Neural cell (in vitro differentiated cells): ENCODE data around the gene HOXD1.

ENCODE experiments used
- EZH2 ChIP-seq: fragments of 200-600, 300-800 bp; shearing (Covaris generic), sonication (generic); IDR thresholded peaks from 2 replicates; pipeline ENCODE4 v1.6.1; 2014; ENCODE audit warnings: antibody characterized with exemption, low read length, borderline replicate concordance, mild to moderate bottlenecking; ENCODE audit not compliant: insufficient read depth, poor library complexity, severe bottlenecking
- MXI1 ChIP-seq: fragments of 450-650 bp; conservative IDR thresholded peaks from 2 replicates; pipeline ENCODE4 v1.6.1; 2014; ENCODE audit warnings: antibody characterized with exemption, mild to moderate bottlenecking; ENCODE audit not compliant: poor library complexity, severe bottlenecking
- POLR2AphosphoS5 ChIP-seq: IDR thresholded peaks from 2 replicates; pipeline ENCODE4 v1.6.1; 2012
- RAD21 ChIP-seq: fragments of 450-650 bp; conservative IDR thresholded peaks from 2 replicates; pipeline ENCODE4 v1.6.1; 2014; ENCODE audit warnings: antibody characterized with exemption, mild to moderate bottlenecking, moderate library complexity
- REST ChIP-seq: IDR thresholded peaks from 2 replicates; pipeline ENCODE4 v1.6.1; 2012; ENCODE audit warnings: borderline replicate concordance
- TAF1 ChIP-seq: IDR thresholded peaks from 2 replicates; pipeline ENCODE4 v1.6.1; 2012; ENCODE audit warnings: low read depth
- TF ChIP-seq, protein P1 (sequence below): fragments of 450-650 bp; IDR thresholded peaks from 2 replicates; pipeline ENCODE4 v1.5.1; 2014; ENCODE audit warnings: antibody characterized with exemption, mild to moderate bottlenecking, moderate library complexity; ENCODE audit not compliant: poor library complexity, severe bottlenecking

DNA sequence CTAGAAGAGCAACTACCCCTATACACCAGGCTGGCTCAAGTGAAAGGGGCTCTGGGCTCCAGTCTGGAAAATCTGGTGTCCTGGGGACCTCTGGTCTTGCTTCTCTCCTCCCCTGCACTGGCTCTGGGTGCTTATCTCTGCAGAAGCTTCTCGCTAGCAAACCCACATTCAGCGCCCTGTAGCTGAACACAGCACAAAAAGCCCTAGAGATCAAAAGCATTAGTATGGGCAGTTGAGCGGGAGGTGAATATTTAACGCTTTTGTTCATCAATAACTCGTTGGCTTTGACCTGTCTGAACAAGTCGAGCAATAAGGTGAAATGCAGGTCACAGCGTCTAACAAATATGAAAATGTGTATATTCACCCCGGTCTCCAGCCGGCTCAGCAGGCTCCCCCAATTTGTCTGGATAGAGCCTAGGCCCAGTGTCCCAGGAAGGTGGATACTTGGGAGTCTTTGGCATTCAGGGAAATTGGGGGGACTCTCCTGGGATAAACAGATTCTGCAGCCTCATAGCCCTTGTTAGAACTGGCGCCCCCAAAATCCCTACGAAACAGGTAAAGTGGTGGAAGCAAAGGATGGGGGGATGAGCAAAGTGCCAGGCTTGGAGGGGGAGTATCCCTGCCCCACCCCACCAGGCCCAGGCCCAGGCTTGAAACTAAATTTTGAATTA lies 39.6 kb upstream of the HOXD1 start:
- TF ChIP-seq, protein P1, sequence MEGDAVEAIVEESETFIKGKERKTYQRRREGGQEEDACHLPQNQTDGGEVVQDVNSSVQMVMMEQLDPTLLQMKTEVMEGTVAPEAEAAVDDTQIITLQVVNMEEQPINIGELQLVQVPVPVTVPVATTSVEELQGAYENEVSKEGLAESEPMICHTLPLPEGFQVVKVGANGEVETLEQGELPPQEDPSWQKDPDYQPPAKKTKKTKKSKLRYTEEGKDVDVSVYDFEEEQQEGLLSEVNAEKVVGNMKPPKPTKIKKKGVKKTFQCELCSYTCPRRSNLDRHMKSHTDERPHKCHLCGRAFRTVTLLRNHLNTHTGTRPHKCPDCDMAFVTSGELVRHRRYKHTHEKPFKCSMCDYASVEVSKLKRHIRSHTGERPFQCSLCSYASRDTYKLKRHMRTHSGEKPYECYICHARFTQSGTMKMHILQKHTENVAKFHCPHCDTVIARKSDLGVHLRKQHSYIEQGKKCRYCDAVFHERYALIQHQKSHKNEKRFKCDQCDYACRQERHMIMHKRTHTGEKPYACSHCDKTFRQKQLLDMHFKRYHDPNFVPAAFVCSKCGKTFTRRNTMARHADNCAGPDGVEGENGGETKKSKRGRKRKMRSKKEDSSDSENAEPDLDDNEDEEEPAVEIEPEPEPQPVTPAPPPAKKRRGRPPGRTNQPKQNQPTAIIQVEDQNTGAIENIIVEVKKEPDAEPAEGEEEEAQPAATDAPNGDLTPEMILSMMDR: no peak
- no peak for TF ChIP-seq REST
- no peak for TF ChIP-seq TAF1
- TF ChIP-seq EZH2: no peak
- no peak for TF ChIP-seq POLR2AphosphoS5
- TF ChIP-seq MXI1: no peak
- TF ChIP-seq RAD21: no peak
